H9 (cell line): ENCODE results near the gene NPTN. TPM values are rescaled to one million over a fixed set of nuclear protein-coding genes. Genes with fewer than 3 reads are reported as not detected.

Source experiments
- DNase-seq: peaks from one replicate; pipeline ENCODE4 v3.0.0-alpha.2; 2017
- H2AFZ ChIP-seq: one replicate; pipeline ENCODE4 v1.6.1; 2013; ENCODE audit warnings: mild to moderate bottlenecking, low read length, control low read depth, moderate library complexity
- H2AK5ac ChIP-seq: 2 replicates; pipeline ENCODE4 v1.6.1; 2013; ENCODE audit warnings: low read length, control low read depth, mixed read lengths; ENCODE audit not compliant: insufficient read length
- H2BK120ac ChIP-seq: one replicate; pipeline ENCODE4 v1.6.1; 2013; ENCODE audit warnings: low read depth, mild to moderate bottlenecking, low read length, control low read depth, inconsistent platforms; ENCODE audit not compliant: poor library complexity, severe bottlenecking
- H2BK12ac ChIP-seq: 2 replicates; pipeline ENCODE4 v1.6.1; 2013; ENCODE audit warnings: low read length, control low read depth, mixed read lengths, low read depth; ENCODE audit not compliant: insufficient read length
- H2BK15ac ChIP-seq: 2 replicates; pipeline ENCODE4 v1.6.1; 2013; ENCODE audit warnings: low read depth, low read length, control low read depth
- H2BK20ac ChIP-seq: one replicate; pipeline ENCODE4 v1.6.1; 2013; ENCODE audit warnings: low read depth, mild to moderate bottlenecking, low read length, control low read depth, inconsistent platforms; ENCODE audit not compliant: poor library complexity, severe bottlenecking
- H2BK5ac ChIP-seq: 2 replicates; pipeline ENCODE4 v1.6.1; 2013; ENCODE audit warnings: low read length, control low read depth, mixed read lengths; ENCODE audit not compliant: insufficient read length
- H3K14ac ChIP-seq: 2 replicates; pipeline ENCODE4 v1.6.1; 2013; ENCODE audit warnings: low read length, control low read depth; ENCODE audit not compliant: insufficient read depth
- H3K18ac ChIP-seq: 2 replicates; pipeline ENCODE4 v1.6.1; 2013; ENCODE audit warnings: low read depth, mild to moderate bottlenecking, mixed read lengths, low read length, control low read depth; ENCODE audit not compliant: insufficient read length
- H3K23ac ChIP-seq: 2 replicates; pipeline ENCODE4 v1.6.1; 2013; ENCODE audit warnings: low read length, control low read depth, mixed read lengths, low read depth; ENCODE audit not compliant: insufficient read length
- H3K23me2 ChIP-seq: 2 replicates; pipeline ENCODE4 v1.6.1; 2013; ENCODE audit warnings: low read depth, mild to moderate bottlenecking, mixed read lengths, low read length, control low read depth; ENCODE audit not compliant: insufficient read length, poor library complexity, severe bottlenecking
- H3K27ac ChIP-seq: 2 replicates; pipeline ENCODE4 v1.5.1; 2013; ENCODE audit warnings: low read length, control low read depth, mixed read lengths, low read depth; ENCODE audit not compliant: insufficient read length
- H3K27me3 ChIP-seq: 2 replicates; pipeline ENCODE4 v1.6.1; 2013; ENCODE audit warnings: low read length, control low read depth, inconsistent platforms; ENCODE audit not compliant: insufficient read depth
- H3K4ac ChIP-seq: 2 replicates; pipeline ENCODE4 v1.6.1; 2013; ENCODE audit warnings: low read depth, mild to moderate bottlenecking, control low read depth, inconsistent platforms, low read length, moderate library complexity
- H3K4me1 ChIP-seq: 2 replicates; pipeline ENCODE4 v1.6.1; 2013; ENCODE audit warnings: low read length, control low read depth, inconsistent platforms; ENCODE audit not compliant: insufficient read depth
- H3K4me2 ChIP-seq: 2 replicates; pipeline ENCODE4 v1.6.1; 2013; ENCODE audit warnings: low read length, control low read depth, mixed read lengths; ENCODE audit not compliant: insufficient read length, insufficient read depth
- H3K56ac ChIP-seq: 2 replicates; pipeline ENCODE4 v1.6.1; 2013; ENCODE audit warnings: low read depth, mild to moderate bottlenecking, mixed read lengths, low read length, control low read depth; ENCODE audit not compliant: insufficient read length
- H3K79me1 ChIP-seq: 2 replicates; pipeline ENCODE4 v1.6.1; 2013; ENCODE audit warnings: low read depth, mild to moderate bottlenecking, moderate library complexity, low read length, control low read depth, inconsistent platforms; ENCODE audit not compliant: insufficient read depth, poor library complexity, severe bottlenecking
- H3K79me2 ChIP-seq: 2 replicates; pipeline ENCODE4 v1.6.1; 2013; ENCODE audit warnings: low read length, control low read depth, inconsistent platforms; ENCODE audit not compliant: insufficient read depth
- H3K9ac ChIP-seq: 2 replicates; pipeline ENCODE4 v1.6.1; 2013; ENCODE audit warnings: low read length, control low read depth, mixed read lengths; ENCODE audit not compliant: insufficient read length; ENCODE audit errors: extremely low read depth
- H3K9me3 ChIP-seq: one replicate; pipeline ENCODE4 v1.6.1; 2013; ENCODE audit warnings: low read depth, low read length, inconsistent platforms; ENCODE audit not compliant: control insufficient read depth
- H3T11ph ChIP-seq: one replicate; pipeline ENCODE4 v1.6.1; 2013; ENCODE audit warnings: mild to moderate bottlenecking, low read length, control low read depth, inconsistent platforms
- H4K20me1 ChIP-seq: one replicate; pipeline ENCODE4 v1.6.1; 2013; ENCODE audit not compliant: control insufficient read depth, insufficient read length, insufficient read depth
- H4K5ac ChIP-seq: 2 replicates; pipeline ENCODE4 v1.6.1; 2013; ENCODE audit warnings: low read depth, mild to moderate bottlenecking, mixed read lengths, low read length, control low read depth; ENCODE audit not compliant: insufficient read length
- H4K8ac ChIP-seq: replicated peaks from 2 replicates; pipeline ENCODE4 v1.6.1; 2013; ENCODE audit warnings: low read length, control low read depth, mixed read lengths, low read depth; ENCODE audit not compliant: insufficient read length
- H4K91ac ChIP-seq: 2 replicates; pipeline ENCODE4 v1.6.1; 2013; ENCODE audit warnings: low read depth, mild to moderate bottlenecking, moderate library complexity, mixed read lengths, low read length, control low read depth; ENCODE audit not compliant: insufficient read length
- H3K27ac Mint-ChIP-seq, 3 experiments: 2 replicates in 2 of 3; 3 replicates in 1 of 3; pipeline ENCODE4 v1.8.0; 2020 to 2021; ENCODE audit warnings: mixed read lengths in 3 of 3, mild to moderate bottlenecking in 1 of 3, moderate library complexity in 1 of 3
- H3K27me3 Mint-ChIP-seq: 2 replicates; pipeline ENCODE4 v1.8.0; 2021; ENCODE audit warnings: low read depth, mild to moderate bottlenecking, moderate library complexity, mixed read lengths
- H3K36me3 Mint-ChIP-seq, 3 experiments: 2 replicates in 2 of 3; 3 replicates in 1 of 3; pipeline ENCODE4 v1.8.0; 2020 to 2021; ENCODE audit warnings: low read depth in 3 of 3, mixed read lengths in 3 of 3; ENCODE audit not compliant: insufficient read depth in 1 of 3
- H3K4me1 Mint-ChIP-seq, 2 experiments: 2 replicates each; pipeline ENCODE4 v1.8.0; 2020; ENCODE audit warnings: mixed read lengths in 2 of 2
- H3K4me3 Mint-ChIP-seq, 2 experiments: 2 replicates in 1 of 2; 3 replicates in 1 of 2; pipeline ENCODE4 v1.8.0; 2020 to 2021; ENCODE audit warnings: mild to moderate bottlenecking in 2 of 2, mixed read lengths in 2 of 2, moderate library complexity in 1 of 2
- H3K9me3 Mint-ChIP-seq, 2 experiments: 2 replicates in 1 of 2; 3 replicates in 1 of 2; pipeline ENCODE4 v1.8.0; 2020; ENCODE audit warnings: mild to moderate bottlenecking in 2 of 2, mixed read lengths in 2 of 2, moderate library complexity in 1 of 2
- CTCF ChIP-seq: fragments of 200-600 bp; sonication (generic); conservative IDR thresholded peaks from 3 replicates; pipeline ENCODE4 v1.8.0; 2021; ENCODE audit warnings: antibody characterized with exemption, mild to moderate bottlenecking
- WGBS: extraction: QIAGEN DNeasy Blood & Tissue Kit; methylation state at CpG from one replicate; pipeline ENCODE4 v1.1.7; 2013; ENCODE audit warnings: missing lambda C conversion rate, low lambda C conversion rate, mixed read lengths; ENCODE audit not compliant: insufficient read length; ENCODE audit errors: extremely low coverage; 5-methylcytosine and 5-hydroxymethylcytosine counted together
- total RNA-seq: library from RNA; stranded (reverse); gene quantifications from 2 replicates; pipeline ENCODE4 v1.2.1, GENCODE V29; 2021

Gene NPTN
- total RNA-seq, 1 experiment from 2014 or later: 89.1 TPM

- H3K4me3 Mint-ChIP-seq: no peak overlapping the region
- peaks cover 17% of the 10 kb centered on the region; the same call in 1 of the 2 replicates for H3K4me1 ChIP-seq
- no peak overlapping the region for H3K4ac ChIP-seq
- no peak for TF ChIP-seq CTCF
- no peak overlapping the region for H4K5ac ChIP-seq
- no peak overlapping the region for H3K56ac ChIP-seq
- peaks cover 0 to 4% (median 0%) of the 10 kb centered on the region in 3 experiments; a peak in 1 of 7 replicates for H3K36me3 Mint-ChIP-seq
- DNase-seq: no peak
- peaks cover 29% of the 10 kb centered on the region for H3K79me1 ChIP-seq
- WGBS: no CpG with 5 or more reads among the region's 1 CpG
- H2BK5ac ChIP-seq: no peak overlapping the region
- H2AFZ ChIP-seq: no peak overlapping the region
- no peaks in the 10 kb centered on the region for H3K9me3 ChIP-seq
- no peak overlapping the region for H3K27ac Mint-ChIP-seq
- H3K27me3 Mint-ChIP-seq: no peaks in the 10 kb centered on the region
- H2BK120ac ChIP-seq: no peak overlapping the region
- no peak overlapping the region for H3K14ac ChIP-seq
- no peak overlapping the region for H3T11ph ChIP-seq
- H2BK20ac ChIP-seq: no peak overlapping the region
- H4K20me1 ChIP-seq: no peaks in the 10 kb centered on the region
- H4K91ac ChIP-seq: no peak overlapping the region
- no peak overlapping the region for H3K23ac ChIP-seq
- H3K27ac ChIP-seq: no peak overlapping the region
- no peak overlapping the region for H3K4me2 ChIP-seq
- no peak overlapping the region for H3K9ac ChIP-seq
- no peak overlapping the region for H3K18ac ChIP-seq
- no peak overlapping the region for H2AK5ac ChIP-seq
- no peaks in the 10 kb centered on the region; a peak in 1 of 5 replicates for H3K9me3 Mint-ChIP-seq
- no peak overlapping the region for H2BK15ac ChIP-seq
- no peak overlapping the region for H4K8ac ChIP-seq
- H3K79me2 ChIP-seq: peaks cover 26% of the 10 kb centered on the region; the same call in 1 of the 2 replicates
- H3K27me3 ChIP-seq: no peaks in the 10 kb centered on the region; the same call in 1 of the 2 replicates
- no peak overlapping the region for H2BK12ac ChIP-seq
- H3K23me2 ChIP-seq: no peaks in the 10 kb centered on the region
- H3K4me1 Mint-ChIP-seq: peaks cover 26 to 28% of the 10 kb centered on the region in 2 experiments
These were observed 28.7 kb downstream of the NPTN start for GRCh38 chr15:73604477-73604876.
